OCI-LY1 (cell line): ENCODE measurements around the gene ROBO1.

Experiments used
- H2AFZ ChIP-seq: fragments of 200-600 bp; sonication (generic), shearing (Covaris generic); 2 replicates; pipeline ENCODE4 v1.6.0; 2014; ENCODE audit warnings: antibody characterized with exemption, mild to moderate bottlenecking, low read length
- H3F3A ChIP-seq: fragments of 200-600 bp; sonication (generic), shearing (Covaris generic); 2 replicates; pipeline ENCODE4 v1.6.0; 2014; ENCODE audit warnings: mild to moderate bottlenecking, antibody characterized with exemption, low read length, moderate library complexity; ENCODE audit not compliant: insufficient read depth
- H3K27ac ChIP-seq: fragments of 200-600 bp; sonication (generic); 2 replicates; pipeline ENCODE4 v1.5.1; 2014; ENCODE audit warnings: low read length, mixed run types, mild to moderate bottlenecking, low read depth; ENCODE audit not compliant: poor library complexity, severe bottlenecking
- H3K27me3 ChIP-seq: fragments of 200-600 bp; sonication (generic); 2 replicates; pipeline ENCODE4 v1.6.0; 2014; ENCODE audit warnings: antibody characterized with exemption, mild to moderate bottlenecking, low read length, moderate library complexity; ENCODE audit not compliant: insufficient read depth
- H3K36me3 ChIP-seq: fragments of 200-600 bp; sonication (generic); 2 replicates; pipeline ENCODE4 v1.6.1; 2014; ENCODE audit warnings: mild to moderate bottlenecking, antibody characterized with exemption, low read length, moderate library complexity, mixed read lengths; ENCODE audit not compliant: insufficient read depth
- H3K4me1 ChIP-seq: fragments of 200-600 bp; sonication (generic); 2 replicates; pipeline ENCODE4 v1.5.1; 2014; ENCODE audit warnings: mild to moderate bottlenecking, low read length, moderate library complexity; ENCODE audit not compliant: insufficient read depth, severe bottlenecking
- H3K4me2 ChIP-seq: fragments of 200-600 bp; sonication (generic), shearing (Covaris generic); 2 replicates; pipeline ENCODE4 v1.6.1; 2014; ENCODE audit warnings: low read length
- H3K4me3 ChIP-seq: fragments of 200-600 bp; sonication (generic); 2 replicates; pipeline ENCODE4 v1.5.1; 2014; ENCODE audit warnings: low read length, low read depth, mild to moderate bottlenecking, mixed read lengths; ENCODE audit not compliant: poor library complexity, severe bottlenecking
- H3K79me2 ChIP-seq: fragments of 200-600 bp; shearing (Covaris generic); 2 replicates; pipeline ENCODE4 v1.6.1; 2016; ENCODE audit warnings: mixed run types, low read length, mixed read lengths; ENCODE audit not compliant: insufficient read depth
- H3K9ac ChIP-seq: fragments of 200-600 bp; sonication (generic), shearing (Covaris generic); 2 replicates; pipeline ENCODE4 v1.6.1; 2014; ENCODE audit warnings: mild to moderate bottlenecking, low read length, mixed read lengths
- H3K9me2 ChIP-seq: fragments of 200-600 bp; sonication (generic), shearing (Covaris generic); 2 replicates; pipeline ENCODE4 v1.6.1; 2014; ENCODE audit warnings: low read depth, mild to moderate bottlenecking, low read length, mixed read lengths
- H3K9me3 ChIP-seq: fragments of 200-600 bp; shearing (Covaris generic); 2 replicates; pipeline ENCODE4 v1.6.1; 2014; ENCODE audit warnings: low read length, mixed read lengths
- H4K20me1 ChIP-seq: fragments of 200-600 bp; sonication (generic), shearing (Covaris generic); 2 replicates; pipeline ENCODE4 v1.6.0; 2016; ENCODE audit warnings: mild to moderate bottlenecking, low read length; ENCODE audit not compliant: insufficient read depth
- EZH2 ChIP-seq: fragments of 200-600 bp; sonication (generic), shearing (Covaris generic); IDR thresholded peaks from 2 replicates; pipeline ENCODE4 v1.8.0; 2017; ENCODE audit warnings: borderline replicate concordance, mixed run types, mild to moderate bottlenecking, antibody characterized with exemption, low read length, moderate library complexity, mixed read lengths
- TF ChIP-seq, protein P1 (sequence below): fragments of 200-600 bp; sonication (generic), shearing (Covaris generic); IDR thresholded peaks from 2 replicates; pipeline ENCODE4 v1.5.1; 2017; ENCODE audit warnings: mild to moderate bottlenecking, antibody characterized with exemption, low read length, moderate library complexity, mixed read lengths

The ROBO1 gene

DNA sequence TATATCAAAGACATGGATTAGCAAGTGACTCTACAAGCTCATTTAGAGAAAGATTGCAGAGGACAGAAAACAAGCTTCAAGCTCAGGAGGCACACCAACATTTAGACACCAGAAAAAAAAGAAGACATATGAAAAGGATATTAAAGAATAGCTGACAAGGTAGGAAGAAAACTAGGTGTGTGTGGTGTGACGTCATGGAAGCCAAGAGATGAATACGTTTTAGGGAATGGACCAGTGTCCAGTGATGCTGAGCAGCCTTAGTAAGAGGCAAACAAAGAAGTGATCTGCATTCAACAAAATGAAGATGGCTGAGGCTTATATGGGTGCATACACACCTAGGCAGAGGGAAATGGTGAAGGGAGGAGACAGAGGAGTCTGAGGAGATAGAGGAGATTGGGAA, 377.4 kb downstream of the ROBO1 start:
- Histone ChIP-seq H3K27ac (no peak overlapping the region), H3K9me2 (no peaks in the 10 kb centered on the region), H3K4me2 (no peak overlapping the region), H3K9me3 (no peaks in the 10 kb centered on the region), H3K9ac (no peak overlapping the region), H2AFZ (no peak overlapping the region), H3K4me3 (no peak overlapping the region), H3F3A (no peaks in the 10 kb centered on the region), H3K79me2 (no peaks in the 10 kb centered on the region), H3K27me3 (no peaks in the 10 kb centered on the region), H3K4me1 (no peaks in the 10 kb centered on the region), H4K20me1 (no peaks in the 10 kb centered on the region), H3K36me3 (no peaks in the 10 kb centered on the region)
- TF ChIP-seq, protein P1, sequence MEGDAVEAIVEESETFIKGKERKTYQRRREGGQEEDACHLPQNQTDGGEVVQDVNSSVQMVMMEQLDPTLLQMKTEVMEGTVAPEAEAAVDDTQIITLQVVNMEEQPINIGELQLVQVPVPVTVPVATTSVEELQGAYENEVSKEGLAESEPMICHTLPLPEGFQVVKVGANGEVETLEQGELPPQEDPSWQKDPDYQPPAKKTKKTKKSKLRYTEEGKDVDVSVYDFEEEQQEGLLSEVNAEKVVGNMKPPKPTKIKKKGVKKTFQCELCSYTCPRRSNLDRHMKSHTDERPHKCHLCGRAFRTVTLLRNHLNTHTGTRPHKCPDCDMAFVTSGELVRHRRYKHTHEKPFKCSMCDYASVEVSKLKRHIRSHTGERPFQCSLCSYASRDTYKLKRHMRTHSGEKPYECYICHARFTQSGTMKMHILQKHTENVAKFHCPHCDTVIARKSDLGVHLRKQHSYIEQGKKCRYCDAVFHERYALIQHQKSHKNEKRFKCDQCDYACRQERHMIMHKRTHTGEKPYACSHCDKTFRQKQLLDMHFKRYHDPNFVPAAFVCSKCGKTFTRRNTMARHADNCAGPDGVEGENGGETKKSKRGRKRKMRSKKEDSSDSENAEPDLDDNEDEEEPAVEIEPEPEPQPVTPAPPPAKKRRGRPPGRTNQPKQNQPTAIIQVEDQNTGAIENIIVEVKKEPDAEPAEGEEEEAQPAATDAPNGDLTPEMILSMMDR = no peak
- no peak for TF ChIP-seq EZH2

DNA sequence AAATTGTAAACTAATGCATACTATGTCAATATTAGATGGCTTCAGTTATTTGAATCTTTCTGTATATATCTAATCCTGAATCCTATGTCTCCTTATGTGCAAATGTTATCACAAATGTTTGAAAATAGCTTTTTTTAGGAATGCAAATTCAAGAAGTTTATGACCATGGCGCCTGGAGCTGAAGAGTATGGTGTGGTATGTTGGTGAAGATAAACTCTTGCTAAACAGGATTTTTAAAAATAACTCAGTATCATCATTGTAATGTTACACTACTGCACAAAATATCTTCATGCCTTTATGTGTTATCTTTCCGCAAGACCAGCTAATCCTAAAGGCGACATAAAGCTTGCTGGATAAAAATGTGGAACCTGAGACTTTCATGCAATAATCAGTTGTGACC, 382.6 kb downstream of the ROBO1 start:
- Histone ChIP-seq H2AFZ (no peak overlapping the region), H3F3A (no peaks in the 10 kb centered on the region), H3K36me3 (no peaks in the 10 kb centered on the region), H3K9me3 (no peaks in the 10 kb centered on the region), H3K4me3 (no peak overlapping the region), H3K27me3 (no peaks in the 10 kb centered on the region), H3K27ac (no peak overlapping the region), H3K9ac (no peak overlapping the region), H3K4me2 (no peak overlapping the region), H3K79me2 (no peaks in the 10 kb centered on the region), H3K9me2 (no peaks in the 10 kb centered on the region), H4K20me1 (no peaks in the 10 kb centered on the region), H3K4me1 (no peaks in the 10 kb centered on the region)
- no peak for TF ChIP-seq EZH2
- TF ChIP-seq, protein P1 = no peak

DNA sequence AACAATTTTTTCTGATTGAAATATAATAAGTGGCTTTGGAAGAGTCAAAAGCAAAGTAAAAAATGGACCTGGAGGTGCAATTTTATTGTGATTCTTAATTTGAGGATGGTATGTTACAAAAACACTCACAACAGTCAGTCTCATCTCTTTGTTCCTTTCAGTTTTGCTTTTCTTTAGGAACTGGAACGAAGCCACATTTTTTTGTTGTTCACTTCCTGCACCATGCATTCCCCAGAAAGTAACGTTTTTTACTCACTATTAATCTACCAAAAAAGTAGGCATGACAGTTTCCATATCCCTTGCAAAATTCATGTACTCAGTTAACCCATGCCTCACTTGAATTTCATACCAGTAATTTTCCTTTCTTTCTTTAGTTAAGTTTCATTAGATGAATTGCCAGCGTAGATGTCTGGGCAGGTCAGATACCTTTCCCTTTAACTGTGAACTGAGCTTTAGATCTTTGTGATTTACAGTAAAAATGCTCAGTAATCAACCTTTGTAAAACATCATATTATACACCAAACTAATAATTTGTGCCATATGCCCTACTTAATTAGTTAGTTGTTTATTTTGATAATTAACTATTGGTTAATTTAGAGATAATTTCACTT, 384.3 kb downstream of the ROBO1 start:
- no peak for TF ChIP-seq EZH2
- TF ChIP-seq, protein P1 = no peak
- no peak overlapping the region for H2AFZ ChIP-seq

More for the DNA sequence above, 384.3 kb downstream of the ROBO1 start:
- Histone ChIP-seq H3K9me3 (no peaks in the 10 kb centered on the region), H3K27ac (no peak overlapping the region), H3F3A (no peaks in the 10 kb centered on the region), H3K9me2 (no peaks in the 10 kb centered on the region), H4K20me1 (no peaks in the 10 kb centered on the region), H3K79me2 (no peaks in the 10 kb centered on the region), H3K27me3 (no peaks in the 10 kb centered on the region), H3K36me3 (no peaks in the 10 kb centered on the region), H3K4me2 (no peak overlapping the region), H3K9ac (no peak overlapping the region), H3K4me1 (no peaks in the 10 kb centered on the region), H3K4me3 (no peak overlapping the region)
